ENCODE measurements around the gene HLF.

DNA sequence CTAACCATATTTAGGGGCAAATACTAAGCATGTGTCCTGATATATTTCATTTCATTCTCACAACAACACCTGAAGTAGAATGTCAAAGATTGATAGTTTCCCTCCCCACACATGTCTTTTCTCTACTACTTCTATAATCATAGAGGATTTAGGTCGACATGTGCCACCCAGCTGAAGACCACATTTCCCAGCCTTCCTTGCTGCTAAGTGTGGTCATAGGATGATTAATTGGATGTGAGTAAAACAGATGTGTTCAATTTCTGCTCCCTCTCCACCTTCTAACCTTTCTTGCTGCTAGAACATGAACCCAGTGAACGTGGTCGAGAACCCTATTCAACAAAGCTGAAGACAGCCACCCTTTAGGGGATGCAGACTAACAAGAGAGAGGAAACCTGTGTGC lies 18.8 kb upstream of the HLF start:
- TF ChIP-seq EP300 (IDR thresholded peaks at IDR 0.05; ENCODE audit: low read depth) (no peak), POLR2A (IDR thresholded peaks at IDR 0.05) (no peak)
- TF ChIP-seq, protein P1, sequence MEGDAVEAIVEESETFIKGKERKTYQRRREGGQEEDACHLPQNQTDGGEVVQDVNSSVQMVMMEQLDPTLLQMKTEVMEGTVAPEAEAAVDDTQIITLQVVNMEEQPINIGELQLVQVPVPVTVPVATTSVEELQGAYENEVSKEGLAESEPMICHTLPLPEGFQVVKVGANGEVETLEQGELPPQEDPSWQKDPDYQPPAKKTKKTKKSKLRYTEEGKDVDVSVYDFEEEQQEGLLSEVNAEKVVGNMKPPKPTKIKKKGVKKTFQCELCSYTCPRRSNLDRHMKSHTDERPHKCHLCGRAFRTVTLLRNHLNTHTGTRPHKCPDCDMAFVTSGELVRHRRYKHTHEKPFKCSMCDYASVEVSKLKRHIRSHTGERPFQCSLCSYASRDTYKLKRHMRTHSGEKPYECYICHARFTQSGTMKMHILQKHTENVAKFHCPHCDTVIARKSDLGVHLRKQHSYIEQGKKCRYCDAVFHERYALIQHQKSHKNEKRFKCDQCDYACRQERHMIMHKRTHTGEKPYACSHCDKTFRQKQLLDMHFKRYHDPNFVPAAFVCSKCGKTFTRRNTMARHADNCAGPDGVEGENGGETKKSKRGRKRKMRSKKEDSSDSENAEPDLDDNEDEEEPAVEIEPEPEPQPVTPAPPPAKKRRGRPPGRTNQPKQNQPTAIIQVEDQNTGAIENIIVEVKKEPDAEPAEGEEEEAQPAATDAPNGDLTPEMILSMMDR (IDR thresholded peaks at IDR 0.05) = no peak
